Measurements from ENCODE around the gene AKAP8.

- no peak for TF ChIP-seq POLR2A (IDR thresholded peaks at IDR 0.05)
- no peak for TF ChIP-seq CTCF (IDR thresholded peaks at IDR 0.05)
These were observed 51.3 kb downstream of the AKAP8 start for GRCh38 chr19:15328312-15328711.

Data from vagina (tissue), 2 donors.